Osteocyte (in vitro differentiated cells): ENCODE measurements around the gene CEACAM19. TPM values are rescaled to one million over a fixed set of nuclear protein-coding genes. Genes with fewer than 3 reads are reported as not detected.

Experiments used
- DNase-seq: peaks from one replicate; pipeline ENCODE4 v3.0.0; 2021; ENCODE audit warnings: mixed read lengths; ENCODE audit not compliant: unreplicated experiment; ENCODE audit errors: extremely low spot score
- H3K27ac Mint-ChIP-seq: one replicate; pipeline ENCODE4 v1.8.0; 2021; ENCODE audit warnings: mild to moderate bottlenecking, mixed read lengths; ENCODE audit not compliant: unreplicated experiment
- H3K27me3 Mint-ChIP-seq: one replicate; pipeline ENCODE4 v1.8.0; 2021; ENCODE audit warnings: mixed read lengths; ENCODE audit not compliant: unreplicated experiment
- H3K36me3 Mint-ChIP-seq: one replicate; pipeline ENCODE4 v1.8.0; 2021; ENCODE audit warnings: mixed read lengths; ENCODE audit not compliant: unreplicated experiment
- H3K4me1 Mint-ChIP-seq: one replicate; pipeline ENCODE4 v1.8.0; 2021; ENCODE audit warnings: mixed read lengths; ENCODE audit not compliant: unreplicated experiment
- H3K4me3 Mint-ChIP-seq: one replicate; pipeline ENCODE4 v1.8.0; 2021; ENCODE audit warnings: mild to moderate bottlenecking, moderate library complexity, mixed read lengths; ENCODE audit not compliant: unreplicated experiment
- H3K9me3 Mint-ChIP-seq: one replicate; pipeline ENCODE4 v1.8.0; 2021; ENCODE audit warnings: mixed read lengths; ENCODE audit not compliant: unreplicated experiment
- total RNA-seq: library from RNA; stranded (reverse); gene quantifications from 2 replicates; pipeline ENCODE4 v1.2.1, GENCODE V29; 2021
- TF ChIP-seq, protein P1 (sequence below): fragments of 200-600 bp; sonication (generic); IDR thresholded peaks from 2 replicates; pipeline ENCODE4 v1.5.0; 2021; ENCODE audit warnings: antibody characterized with exemption, mild to moderate bottlenecking, moderate library complexity

CEACAM19 gene
- total RNA-seq, 1 donor from 2014 or later = 7.4 TPM

DNA sequence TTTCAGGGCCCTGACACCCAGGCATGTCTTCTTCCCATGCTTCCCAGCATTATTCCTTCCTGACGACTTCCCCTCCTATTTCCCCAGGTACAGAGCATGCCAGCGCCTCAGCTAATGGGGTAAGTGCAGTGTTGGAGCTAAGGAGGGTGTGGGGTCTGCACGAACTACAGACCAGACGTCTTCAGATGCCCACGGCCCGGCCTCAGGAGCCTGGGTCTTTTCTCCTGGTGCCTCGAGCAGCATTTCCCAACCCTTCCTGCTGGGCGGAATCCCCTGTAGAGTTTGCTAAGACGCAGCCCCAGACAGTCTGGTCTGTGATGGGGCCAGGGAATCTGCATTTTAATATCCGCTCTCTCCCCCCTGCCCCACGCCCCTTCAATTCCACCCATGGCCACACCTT lies 10.1 kb upstream of the CEACAM19 start:
- H3K4me1 Mint-ChIP-seq = peaks cover 4% of the 10 kb centered on the region
- peaks cover 23% of the 10 kb centered on the region for H3K36me3 Mint-ChIP-seq
- TF ChIP-seq, protein P1, sequence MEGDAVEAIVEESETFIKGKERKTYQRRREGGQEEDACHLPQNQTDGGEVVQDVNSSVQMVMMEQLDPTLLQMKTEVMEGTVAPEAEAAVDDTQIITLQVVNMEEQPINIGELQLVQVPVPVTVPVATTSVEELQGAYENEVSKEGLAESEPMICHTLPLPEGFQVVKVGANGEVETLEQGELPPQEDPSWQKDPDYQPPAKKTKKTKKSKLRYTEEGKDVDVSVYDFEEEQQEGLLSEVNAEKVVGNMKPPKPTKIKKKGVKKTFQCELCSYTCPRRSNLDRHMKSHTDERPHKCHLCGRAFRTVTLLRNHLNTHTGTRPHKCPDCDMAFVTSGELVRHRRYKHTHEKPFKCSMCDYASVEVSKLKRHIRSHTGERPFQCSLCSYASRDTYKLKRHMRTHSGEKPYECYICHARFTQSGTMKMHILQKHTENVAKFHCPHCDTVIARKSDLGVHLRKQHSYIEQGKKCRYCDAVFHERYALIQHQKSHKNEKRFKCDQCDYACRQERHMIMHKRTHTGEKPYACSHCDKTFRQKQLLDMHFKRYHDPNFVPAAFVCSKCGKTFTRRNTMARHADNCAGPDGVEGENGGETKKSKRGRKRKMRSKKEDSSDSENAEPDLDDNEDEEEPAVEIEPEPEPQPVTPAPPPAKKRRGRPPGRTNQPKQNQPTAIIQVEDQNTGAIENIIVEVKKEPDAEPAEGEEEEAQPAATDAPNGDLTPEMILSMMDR = no peak
- H3K9me3 Mint-ChIP-seq = no peaks in the 10 kb centered on the region
- no peak overlapping the region for H3K27ac Mint-ChIP-seq
- no peak overlapping the region for H3K4me3 Mint-ChIP-seq
- DNase-seq = no peak
- no peaks in the 10 kb centered on the region for H3K27me3 Mint-ChIP-seq

DNA sequence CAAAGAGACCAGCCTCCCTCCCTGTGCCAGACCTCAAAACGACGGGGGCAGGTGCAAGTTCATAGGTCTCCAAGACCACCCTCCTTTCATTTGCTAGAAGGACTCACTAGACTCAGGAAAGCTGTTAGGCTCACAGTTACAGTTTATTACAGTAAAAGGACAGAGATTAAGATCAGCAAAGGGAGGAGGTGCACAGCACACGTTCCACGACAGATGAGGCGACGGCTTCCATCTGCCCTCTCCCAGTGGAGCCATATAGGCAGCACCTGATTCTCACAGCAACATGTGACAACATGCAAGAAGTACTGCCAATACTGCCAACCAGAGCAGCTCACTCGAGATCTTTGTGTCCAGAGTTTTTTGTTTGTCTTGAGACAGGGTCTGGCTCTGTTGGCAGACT lies 9.4 kb upstream of the CEACAM19 start:
- Mint-ChIP-seq H3K9me3 (no peaks in the 10 kb centered on the region), H3K36me3 (peaks cover 23% of the 10 kb centered on the region), H3K4me1 (peaks cover 3% of the 10 kb centered on the region), H3K4me3 (no peak overlapping the region), H3K27me3 (no peaks in the 10 kb centered on the region), H3K27ac (no peak overlapping the region)
- DNase-seq = no peak
- TF ChIP-seq, protein P1 = no peak

DNA sequence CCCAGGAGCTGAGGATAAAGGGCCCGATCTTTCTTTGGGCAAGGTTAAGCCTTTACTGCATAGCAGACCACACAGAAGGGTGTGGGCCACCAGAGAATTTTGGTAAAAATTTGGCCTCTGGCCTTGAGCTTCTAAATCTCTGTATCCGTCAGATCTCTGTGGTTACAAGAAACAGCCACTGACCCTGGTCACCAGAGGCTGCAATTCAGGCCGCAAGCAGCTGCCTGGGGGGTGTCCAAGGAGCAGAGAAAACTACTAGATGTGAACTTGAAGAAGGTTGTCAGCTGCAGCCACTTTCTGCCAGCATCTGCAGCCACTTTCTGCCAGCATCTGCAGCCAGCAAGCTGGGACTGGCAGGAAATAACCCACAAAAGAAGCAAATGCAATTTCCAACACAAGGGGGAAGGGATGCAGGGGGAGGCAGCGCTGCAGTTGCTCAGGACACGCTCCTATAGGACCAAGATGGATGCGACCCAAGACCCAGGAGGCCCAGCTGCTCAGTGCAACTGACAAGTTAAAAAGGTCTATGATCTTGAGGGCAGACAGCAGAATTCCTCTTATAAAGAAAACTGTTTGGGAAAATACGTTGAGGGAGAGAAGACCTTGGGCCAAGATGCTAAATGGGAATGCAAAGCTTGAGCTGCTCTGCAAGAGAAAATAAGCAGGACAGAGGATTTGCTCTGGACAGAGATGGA lies 8.4 kb upstream of the CEACAM19 start:
- Mint-ChIP-seq H3K9me3 (no peaks in the 10 kb centered on the region), H3K27ac (no peak overlapping the region), H3K36me3 (peaks cover 16% of the 10 kb centered on the region), H3K4me3 (no peak overlapping the region), H3K27me3 (no peaks in the 10 kb centered on the region), H3K4me1 (no peaks in the 10 kb centered on the region)
- DNase-seq = no peak
- TF ChIP-seq, protein P1 = no peak

DNA sequence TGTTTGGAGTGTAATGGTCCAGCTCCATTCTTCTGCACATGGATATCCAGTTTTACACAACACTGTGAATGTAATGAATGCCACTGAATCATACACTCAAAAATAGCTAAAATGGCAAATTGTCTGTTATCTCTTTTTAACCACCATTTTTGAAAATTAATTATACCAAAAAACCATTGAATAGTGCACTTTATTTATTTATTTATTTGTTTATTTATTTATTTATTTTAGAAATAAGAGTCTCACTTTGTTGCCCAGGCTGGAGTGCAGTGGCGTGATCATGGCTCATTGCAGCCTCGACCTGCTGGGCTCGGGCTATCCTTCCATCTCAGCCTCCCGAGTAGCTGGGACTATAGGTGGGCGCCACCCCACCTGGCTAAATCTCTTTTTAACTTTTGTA lies 7.3 kb upstream of the CEACAM19 start:
- TF ChIP-seq, protein P1 = no peak
- Mint-ChIP-seq H3K9me3 (no peaks in the 10 kb centered on the region), H3K36me3 (peaks cover 10% of the 10 kb centered on the region)

DNA sequence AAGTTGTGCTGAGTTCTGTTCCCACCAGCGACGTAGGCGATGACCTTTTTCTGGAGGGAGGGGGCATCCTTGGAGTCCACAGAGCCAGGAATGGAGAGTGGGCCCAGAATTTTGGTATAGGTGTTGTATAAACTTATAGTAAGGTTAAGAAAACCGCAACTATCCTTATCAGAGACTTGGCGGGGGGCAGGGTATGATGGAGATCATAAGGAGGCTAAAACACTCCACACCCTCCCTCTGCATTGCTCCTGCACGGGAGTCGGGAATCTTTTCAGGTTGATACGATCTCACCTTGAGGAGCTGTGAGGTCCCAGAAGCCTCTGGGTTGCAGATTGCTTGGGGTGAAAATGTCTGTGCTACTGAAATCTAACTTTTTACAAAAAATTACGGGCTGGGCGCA lies 6.3 kb upstream of the CEACAM19 start:
- H3K36me3 Mint-ChIP-seq = peaks cover 10% of the 10 kb centered on the region
- H3K27me3 Mint-ChIP-seq = no peaks in the 10 kb centered on the region
- H3K9me3 Mint-ChIP-seq = no peaks in the 10 kb centered on the region
- H3K4me1 Mint-ChIP-seq = no peaks in the 10 kb centered on the region
- no peak for DNase-seq
- H3K4me3 Mint-ChIP-seq = no peak overlapping the region
- H3K27ac Mint-ChIP-seq = no peak overlapping the region
- TF ChIP-seq, protein P1 = no peak

More for the DNA sequence above, 7.3 kb upstream of the CEACAM19 start:
- DNase-seq = no peak
- H3K27ac Mint-ChIP-seq = no peak overlapping the region
- H3K27me3 Mint-ChIP-seq = no peaks in the 10 kb centered on the region
- no peak overlapping the region for H3K4me3 Mint-ChIP-seq
- no peaks in the 10 kb centered on the region for H3K4me1 Mint-ChIP-seq
